T-helper 17 cell (primary cell): ENCODE data around the gene ANKRD2. TPM values are rescaled to one million over a fixed set of nuclear protein-coding genes. Genes with fewer than 3 reads are reported as not detected.
A peak's percentile ranks its signal among the peaks of the same experiment; 100 is the strongest.

Source experiments
- ATAC-seq: fragments of 150-1000 bp; cut with Tn5 transposase; 2 replicates; pipeline ENCODE4 v1.10.0; 2021; ENCODE audit warnings: mild to moderate bottlenecking, moderate library complexity
- DNase-seq, 3 donors: peaks; one replicate each; pipeline versions ENCODE4 v3.0.0 to v3.0.0-alpha.2; 2020 to 2021
- H3K9me3 ChIP-seq: one replicate; pipeline ENCODE4 v1.7.0; 2013; ENCODE audit warnings: low read length, mild to moderate bottlenecking; ENCODE audit not compliant: control insufficient read depth, poor library complexity, severe bottlenecking
- H3K27ac Mint-ChIP-seq: one replicate; pipeline ENCODE4 v1.8.0; 2022; ENCODE audit warnings: mild to moderate bottlenecking, moderate library complexity, mixed read lengths
- H3K27me3 Mint-ChIP-seq: one replicate; pipeline ENCODE4 v1.8.0; 2022; ENCODE audit warnings: mixed read lengths
- H3K36me3 Mint-ChIP-seq: one replicate; pipeline ENCODE4 v1.8.0; 2022; ENCODE audit warnings: low read depth, mixed read lengths
- H3K4me1 Mint-ChIP-seq: one replicate; pipeline ENCODE4 v1.8.0; 2022; ENCODE audit warnings: mild to moderate bottlenecking, mixed read lengths
- H3K4me3 Mint-ChIP-seq: one replicate; pipeline ENCODE4 v1.8.0; 2022; ENCODE audit warnings: mild to moderate bottlenecking, moderate library complexity, mixed read lengths
- total RNA-seq, 4 donors: library from RNA in 2 of 4; stranded (reverse) in 2 of 4; gene quantifications; one replicate each; pipeline ENCODE4 v1.2.3 and lab custom pipeline; 2022 to 2026

Gene ANKRD2
- total RNA-seq, 2 donors from 2014 or later, result not detected

GRCh38 chr10:97584798-97585438 is 12.3 kb downstream of the ANKRD2 start:
- DNase-seq (no peak), ATAC-seq (no peak)
- Mint-ChIP-seq H3K27ac (no peak overlapping the region), H3K4me3 (no peak overlapping the region), H3K27me3 (peaks cover 2% of the 10 kb centered on the region), H3K36me3 (no peaks in the 10 kb centered on the region), H3K4me1 (peaks cover 3% of the 10 kb centered on the region)
- H3K9me3 ChIP-seq, result no peaks in the 10 kb centered on the region

- no peak overlapping the region for H3K27ac Mint-ChIP-seq
- ATAC-seq (no peak), DNase-seq (no peak)
- H3K9me3 ChIP-seq, result no peaks in the 10 kb centered on the region
- no peaks in the 10 kb centered on the region for H3K27me3 Mint-ChIP-seq
- no peak overlapping the region for H3K4me3 Mint-ChIP-seq
- H3K4me1 Mint-ChIP-seq, result no peaks in the 10 kb centered on the region
- no peaks in the 10 kb centered on the region for H3K36me3 Mint-ChIP-seq
These were observed 12.8 kb downstream of the ANKRD2 start for GRCh38 chr10:97585439-97585811.

- H3K9me3 ChIP-seq, result no peaks in the 10 kb centered on the region
- Mint-ChIP-seq H3K27me3 (no peaks in the 10 kb centered on the region), H3K27ac (no peak overlapping the region), H3K4me3 (no peak overlapping the region), H3K4me1 (no peaks in the 10 kb centered on the region), H3K36me3 (no peaks in the 10 kb centered on the region)
- DNase-seq (no peak), ATAC-seq (no peak)
These were observed 14.6 kb downstream of the ANKRD2 start for GRCh38 chr10:97587183-97587582.

GRCh38 chr10:97589479-97589878 is 16.9 kb downstream of the ANKRD2 start, which contains the start of gene C10orf62:
C10orf62 (plus strand) TSS chr10:97589721; CDS start chr10:97589898, 177 bp downstream.
- DNase-seq (no peak), ATAC-seq (no peak)
- no peak within 1 kb of the TSS for H3K4me3 Mint-ChIP-seq
- H3K27me3 Mint-ChIP-seq, result no peaks in the 10 kb centered on the region
- H3K27ac Mint-ChIP-seq, result no peak within 1 kb of the TSS
- no peaks in the 10 kb centered on the region for H3K36me3 Mint-ChIP-seq
- H3K9me3 ChIP-seq, result no peaks in the 10 kb centered on the region
- H3K4me1 Mint-ChIP-seq, result no peaks in the 10 kb centered on the region

GRCh38 chr10:97590082-97590747 is 17.6 kb downstream of the ANKRD2 start:
- no peak for DNase-seq
- no peaks in the 10 kb centered on the region for H3K27me3 Mint-ChIP-seq
- no peak overlapping the region for H3K4me3 Mint-ChIP-seq
- H3K9me3 ChIP-seq, result no peaks in the 10 kb centered on the region
- peak; percentile 12 for ATAC-seq
- H3K36me3 Mint-ChIP-seq, result no peaks in the 10 kb centered on the region
- H3K27ac Mint-ChIP-seq, result no peak overlapping the region
- H3K4me1 Mint-ChIP-seq, result no peaks in the 10 kb centered on the region

GRCh38 chr10:97590748-97591495 is 18.3 kb downstream of the ANKRD2 start:
- H3K4me3 Mint-ChIP-seq, result no peak overlapping the region
- H3K4me1 Mint-ChIP-seq, result no peaks in the 10 kb centered on the region
- H3K27me3 Mint-ChIP-seq, result no peaks in the 10 kb centered on the region
- no peak for DNase-seq
- peak overlapping the region; percentile 49 for H3K27ac Mint-ChIP-seq
- no peak for ATAC-seq
- no peaks in the 10 kb centered on the region for H3K9me3 ChIP-seq
- no peaks in the 10 kb centered on the region for H3K36me3 Mint-ChIP-seq

- ATAC-seq, result no peak
These were observed 20.8 kb downstream of the ANKRD2 start for GRCh38 chr10:97593421-97593820.

GRCh38 chr10:97596101-97597082 is 23.8 kb downstream of the ANKRD2 start:
- Mint-ChIP-seq H3K27ac (no peak overlapping the region), H3K4me1 (peaks cover 5% of the 10 kb centered on the region), H3K4me3 (no peak overlapping the region), H3K36me3 (no peaks in the 10 kb centered on the region), H3K27me3 (no peaks in the 10 kb centered on the region)
- no peak for DNase-seq
- no peak for ATAC-seq
- H3K9me3 ChIP-seq, result no peaks in the 10 kb centered on the region

More at GRCh38 chr10:97593421-97593820, 20.8 kb downstream of the ANKRD2 start:
- Mint-ChIP-seq H3K36me3 (no peaks in the 10 kb centered on the region), H3K27me3 (no peaks in the 10 kb centered on the region), H3K27ac (no peak overlapping the region), H3K4me1 (peaks cover 4% of the 10 kb centered on the region), H3K4me3 (no peak overlapping the region)
- no peaks in the 10 kb centered on the region for H3K9me3 ChIP-seq
- no peak for DNase-seq

- H3K36me3 Mint-ChIP-seq, result no peaks in the 10 kb centered on the region
- no peak overlapping the region for H3K4me3 Mint-ChIP-seq
- no peaks in the 10 kb centered on the region for H3K9me3 ChIP-seq
- no peaks in the 10 kb centered on the region for H3K27me3 Mint-ChIP-seq
- ATAC-seq (no peak), DNase-seq (no peak)
- H3K4me1 Mint-ChIP-seq, result peaks cover 5% of the 10 kb centered on the region
- no peak overlapping the region for H3K27ac Mint-ChIP-seq
These were observed 25.2 kb downstream of the ANKRD2 start for GRCh38 chr10:97597778-97598177.

- no peak for ATAC-seq
- Mint-ChIP-seq H3K4me3 (no peak overlapping the region), H3K27me3 (no peaks in the 10 kb centered on the region), H3K36me3 (no peaks in the 10 kb centered on the region), H3K4me1 (peaks cover 5% of the 10 kb centered on the region), H3K27ac (no peak overlapping the region)
- no peaks in the 10 kb centered on the region for H3K9me3 ChIP-seq
- no peak for DNase-seq
These were observed 26.1 kb downstream of the ANKRD2 start for GRCh38 chr10:97598407-97599271.

GRCh38 chr10:97599272-97599619 is 26.7 kb downstream of the ANKRD2 start:
- ATAC-seq, result no peak
- H3K4me3 Mint-ChIP-seq, result no peak overlapping the region

GRCh38 chr10:97600616-97601015 is 28.0 kb downstream of the ANKRD2 start:
- H3K36me3 Mint-ChIP-seq, result no peaks in the 10 kb centered on the region
- no peaks in the 10 kb centered on the region for H3K27me3 Mint-ChIP-seq
- ATAC-seq, result no peak
- H3K9me3 ChIP-seq, result no peaks in the 10 kb centered on the region
- H3K4me3 Mint-ChIP-seq, result no peak overlapping the region
- DNase-seq, result no peak
- H3K27ac Mint-ChIP-seq, result no peak overlapping the region
- H3K4me1 Mint-ChIP-seq, result peaks cover 5% of the 10 kb centered on the region

More at GRCh38 chr10:97599272-97599619, 26.7 kb downstream of the ANKRD2 start:
- Mint-ChIP-seq H3K27ac (no peak overlapping the region), H3K4me1 (peaks cover 5% of the 10 kb centered on the region), H3K27me3 (no peaks in the 10 kb centered on the region), H3K36me3 (no peaks in the 10 kb centered on the region)
- no peak for DNase-seq
- H3K9me3 ChIP-seq, result no peaks in the 10 kb centered on the region
